GM04503 (cell line): ENCODE data around the gene CREB5.

Source experiments
- DNase-seq: peaks from one replicate; pipeline ENCODE4 v3.0.0-alpha.2; 2012; ENCODE audit warnings: low read depth

Gene CREB5

GRCh38 chr7:28479507-28479947 lies 67.2 kb downstream of the CREB5 start:
- DNase-seq, result no peak

- DNase-seq, result no peak
Measured at GRCh38 chr7:28480595-28480994, 68.3 kb downstream of the CREB5 start.

- DNase-seq, result no peak
Measured at GRCh38 chr7:28481091-28481926, 69.0 kb downstream of the CREB5 start.

GRCh38 chr7:28483112-28483511 lies 70.8 kb downstream of the CREB5 start:
- DNase-seq, result peak; percentile 39

DNA sequence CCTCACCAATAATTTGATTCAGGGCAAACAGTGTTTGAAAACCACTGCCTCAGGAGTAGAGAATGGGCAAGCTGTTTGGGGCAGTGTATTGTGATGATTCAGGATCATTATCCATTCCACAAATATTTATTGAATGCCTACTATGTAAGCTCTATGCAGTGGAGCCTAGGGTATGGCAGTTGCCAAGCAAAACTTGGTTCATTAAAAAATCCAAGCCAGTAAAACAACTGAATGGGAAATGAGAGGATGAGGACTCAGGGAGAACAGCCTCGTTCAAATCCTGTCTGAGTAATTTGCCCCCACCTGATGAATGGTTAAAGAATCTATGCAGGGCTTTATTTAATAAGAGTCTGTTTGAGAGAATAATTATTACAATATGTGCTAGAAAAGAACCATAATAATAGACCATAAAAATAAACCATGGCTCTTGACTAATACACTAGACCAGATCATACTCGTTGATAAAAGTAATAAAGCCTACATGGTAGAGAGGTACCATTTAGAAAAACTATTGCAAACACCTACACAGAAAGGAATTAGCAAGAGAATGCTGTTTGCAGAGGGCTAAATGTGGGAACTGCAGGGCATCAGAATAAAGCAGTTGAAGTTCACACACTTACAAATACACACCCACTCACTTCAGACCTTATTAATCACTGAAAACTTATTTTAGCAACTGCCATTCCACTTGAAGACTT lies 71.7 kb downstream of the CREB5 start:
- peak; percentile 80 for DNase-seq

GRCh38 chr7:28484606-28484935 lies 72.3 kb downstream of the CREB5 start:
- DNase-seq, result peak; percentile 14

DNA sequence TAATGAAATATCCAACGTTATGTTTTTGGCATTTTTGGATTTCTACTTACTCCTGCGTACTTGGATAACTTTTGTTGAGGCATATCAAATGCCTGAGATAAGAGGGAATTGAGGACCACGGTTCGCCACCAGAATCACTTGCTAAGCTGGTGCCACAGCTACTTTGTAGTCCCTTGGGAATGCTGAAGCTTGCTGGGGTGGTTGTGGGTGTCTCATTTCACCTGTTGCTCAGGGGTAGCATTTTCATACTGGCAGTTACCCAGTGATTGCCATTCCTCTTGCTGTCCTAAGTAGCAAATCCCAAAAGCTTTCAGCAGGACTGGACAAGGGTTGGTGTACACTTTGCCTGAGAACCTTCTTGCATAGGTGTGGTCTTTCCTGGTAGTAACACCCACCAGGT lies 75.2 kb downstream of the CREB5 start:
- DNase-seq, result no peak

- no peak for DNase-seq
Measured at GRCh38 chr7:28488061-28488791, 75.9 kb downstream of the CREB5 start.

- DNase-seq, result no peak
Measured at GRCh38 chr7:28490831-28491230, 78.5 kb downstream of the CREB5 start.

- no peak for DNase-seq
Measured at GRCh38 chr7:28493477-28493876, 81.2 kb downstream of the CREB5 start.

GRCh38 chr7:28497009-28497408 lies 84.7 kb downstream of the CREB5 start:
- DNase-seq, result no peak

- no peak for DNase-seq
Measured at GRCh38 chr7:28498636-28499035, 86.3 kb downstream of the CREB5 start.

- no peak for DNase-seq
Measured at GRCh38 chr7:28500138-28500537, 87.8 kb downstream of the CREB5 start.

GRCh38 chr7:28502408-28502807 lies 90.1 kb downstream of the CREB5 start:
- no peak for DNase-seq

GRCh38 chr7:28503396-28503795 lies 91.1 kb downstream of the CREB5 start:
- no peak for DNase-seq

GRCh38 chr7:28505014-28505413 lies 92.7 kb downstream of the CREB5 start:
- DNase-seq, result no peak

DNA sequence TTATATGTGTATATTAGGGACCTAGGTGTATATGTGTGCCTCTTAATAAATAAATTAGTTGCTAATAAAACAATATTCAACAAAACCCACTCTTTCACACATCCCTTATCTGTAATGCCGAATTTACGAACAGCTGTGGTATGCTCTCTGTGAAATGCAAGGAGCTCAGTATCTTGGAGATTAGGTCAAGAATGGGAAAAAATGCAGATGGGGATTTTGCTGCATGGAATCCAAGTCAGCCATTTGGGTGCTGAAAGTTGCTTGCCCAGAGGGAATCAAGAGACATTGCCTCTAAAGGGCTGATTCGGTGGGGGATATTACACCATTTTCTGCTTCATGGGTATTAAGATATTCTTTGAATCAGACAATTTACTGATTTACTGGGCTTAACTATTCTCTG lies 93.5 kb downstream of the CREB5 start:
- DNase-seq, result no peak

GRCh38 chr7:28507525-28508282 lies 95.4 kb downstream of the CREB5 start:
- DNase-seq, result no peak

GRCh38 chr7:28509251-28510025 lies 97.1 kb downstream of the CREB5 start:
- DNase-seq, result no peak

DNA sequence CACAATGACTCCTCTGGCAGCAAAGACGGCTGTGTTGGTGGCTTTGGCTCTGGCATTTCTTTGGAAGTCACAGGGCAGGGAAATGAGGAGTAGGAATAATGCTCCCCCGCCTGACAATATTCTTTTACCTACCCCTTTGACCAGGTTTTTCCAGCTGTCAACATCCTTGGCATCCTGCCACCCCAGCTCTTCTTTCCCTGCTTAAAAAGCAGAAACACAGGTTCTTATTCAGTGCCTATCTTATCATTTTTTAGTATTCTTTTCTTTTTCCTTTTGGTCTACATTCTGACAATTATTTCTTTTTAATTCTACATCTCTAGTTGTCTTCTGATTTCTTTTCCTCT lies 97.7 kb downstream of the CREB5 start:
- DNase-seq, result no peak

- DNase-seq, result no peak
Measured at GRCh38 chr7:28512668-28513440, 100.5 kb downstream of the CREB5 start.
